NOMO-1 (cell line): Measurements from ENCODE around the gene CREBZF.
A peak's percentile ranks its signal among the peaks of the same experiment; 100 is the strongest.
"Not testable (repeated sequence)": the region's sequence is repeated elsewhere in the genome, so short reads cannot be mapped to it uniquely, and the experiment has no call there.

Experiments used
- DNase-seq, 2 experiments: peaks; one replicate each; lab custom pipeline; 2025; ENCODE audit not compliant: unreplicated experiment in 2 of 2; lab: John Stamatoyannopoulos, UW

The CREBZF gene

DNA sequence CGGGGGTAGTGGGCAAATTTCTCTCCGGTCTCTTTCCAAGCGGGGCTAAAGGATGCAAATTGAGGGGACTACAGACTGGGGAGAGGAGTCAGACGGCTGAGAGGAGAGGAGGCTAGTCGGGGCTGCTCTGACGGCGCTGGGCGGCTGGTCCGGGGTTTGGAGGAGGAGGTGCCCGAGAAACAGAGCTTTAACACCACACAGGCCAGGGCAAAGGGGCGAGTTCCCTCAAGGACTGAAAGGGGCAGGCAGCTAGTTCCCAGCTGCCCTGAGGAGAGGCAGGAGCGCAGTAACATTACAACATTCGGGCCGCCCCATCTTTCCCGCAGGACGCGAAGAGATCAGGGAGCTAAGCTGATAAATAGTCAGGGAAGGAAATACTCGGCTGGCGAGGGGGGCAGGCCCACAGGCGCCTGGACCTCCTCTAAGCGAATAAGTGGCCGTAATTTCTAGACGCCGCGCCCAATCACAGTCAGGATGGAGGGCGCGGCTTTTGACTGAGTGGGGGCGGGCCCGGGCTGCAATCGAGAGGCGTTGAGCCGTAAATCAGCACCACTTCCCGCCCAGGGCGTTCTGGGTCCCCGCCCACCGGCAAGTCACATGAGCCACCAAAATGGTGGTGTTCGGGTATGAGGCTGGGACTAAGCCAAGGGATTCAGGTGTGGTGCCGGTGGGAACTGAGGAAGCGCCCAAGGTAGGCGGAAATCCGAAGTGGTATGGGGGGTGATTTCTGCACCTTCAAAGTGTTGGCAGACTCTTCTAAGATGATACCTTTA lies 36.7 kb downstream of the CREBZF start, which contains the start of gene TMEM126B:
TSS of gene TMEM126B (plus strand) at position 596 of the 773 bp plus-strand sequence. CDS start at position 611, 15 bp downstream.
- peak; percentile 98 for DNase-seq

DNA sequence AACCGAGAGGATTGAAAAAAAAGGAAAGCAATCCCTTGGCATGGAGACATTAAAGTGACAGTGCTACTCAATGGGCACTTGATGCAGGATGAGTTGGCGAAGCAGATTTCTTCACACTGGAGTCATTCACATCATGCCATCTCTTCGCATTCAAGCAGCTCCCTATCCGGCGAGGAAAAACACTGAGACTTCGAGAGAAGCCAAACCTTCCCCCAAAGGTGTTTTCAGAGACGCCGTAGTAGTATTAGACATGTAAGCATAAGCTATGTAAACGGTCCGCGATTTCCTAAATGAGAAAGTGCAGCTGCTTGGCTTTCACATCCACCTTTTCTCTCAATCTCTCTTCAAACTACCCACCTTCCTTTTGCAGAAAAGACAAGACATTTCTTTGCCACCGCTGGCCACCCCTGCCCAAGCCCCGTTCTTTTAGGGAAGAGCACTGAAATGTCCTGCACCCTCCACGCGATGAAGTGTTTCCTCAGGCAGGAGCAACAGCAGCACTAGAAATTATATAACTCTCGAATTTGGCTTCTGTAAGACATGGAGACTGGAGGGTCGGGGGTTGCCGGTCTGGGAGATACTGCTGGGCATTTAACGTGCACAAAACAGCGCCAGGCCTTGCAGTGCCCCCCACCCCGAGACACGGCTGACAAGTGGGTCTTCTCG lies 37.5 kb downstream of the CREBZF start, which contains the start of gene DLG2:
TSS of gene DLG2 (minus strand) at position 13 of the 666 bp plus-strand sequence.
- DNase-seq: no peak

DNA sequence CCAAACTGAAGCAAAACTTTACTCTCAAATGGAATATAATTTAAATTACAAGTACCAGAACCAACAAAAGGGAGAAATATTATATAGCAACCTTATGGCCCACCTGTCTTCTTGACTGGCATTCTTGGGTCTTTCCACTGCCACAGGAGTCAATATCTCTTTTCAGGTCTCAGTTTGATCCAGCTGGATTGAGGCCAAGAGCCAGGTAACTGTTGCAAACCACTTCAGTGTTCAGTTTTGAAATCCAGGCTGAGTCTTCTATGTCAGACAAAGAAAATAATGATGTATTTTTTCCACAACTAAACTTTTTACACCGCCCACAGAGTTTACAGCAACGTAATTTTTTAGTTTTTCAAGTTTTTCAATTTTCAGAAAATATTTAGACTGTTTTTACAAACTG lies 38.4 kb downstream of the CREBZF start:
- no peak for DNase-seq

DNA sequence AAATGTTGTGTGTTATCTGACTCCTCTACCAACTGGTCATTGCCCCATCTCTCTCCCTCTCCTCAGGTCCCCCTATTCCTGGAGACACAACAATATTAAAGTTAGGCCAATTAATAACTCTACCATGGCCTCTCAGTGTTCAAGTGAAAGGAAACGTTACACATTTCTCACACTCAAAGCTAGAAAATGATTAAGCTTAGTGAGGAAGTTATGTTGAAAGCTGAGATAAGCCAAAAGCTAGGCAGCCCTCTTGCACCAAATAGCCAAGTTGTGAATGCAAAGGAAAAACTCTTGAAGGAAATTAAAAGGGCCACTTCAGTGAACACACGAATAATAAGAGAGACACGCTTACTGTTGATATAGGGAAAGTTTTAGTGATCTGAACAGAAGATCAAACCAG lies 44.7 kb downstream of the CREBZF start:
- no peak for DNase-seq

DNA sequence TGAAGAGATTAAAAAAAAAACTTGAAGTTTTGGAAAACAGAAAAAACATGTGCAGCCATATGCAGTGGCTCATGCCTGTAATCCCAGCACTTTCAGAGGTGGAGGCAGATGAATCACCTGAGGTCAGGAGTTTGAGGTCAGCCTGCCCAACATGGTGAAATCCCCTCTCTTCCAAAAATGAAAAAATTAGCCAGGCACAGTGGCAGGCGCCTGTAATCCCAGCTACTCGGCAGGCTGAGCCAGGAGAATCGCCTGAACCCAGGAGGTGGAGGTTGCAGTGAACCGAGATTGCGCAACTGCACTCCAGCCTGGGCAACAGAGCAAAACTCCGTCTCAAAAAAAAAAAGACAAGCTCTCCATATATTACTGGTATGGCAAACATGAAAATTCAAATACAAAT lies 45.4 kb downstream of the CREBZF start:
- DNase-seq: no peak

DNA sequence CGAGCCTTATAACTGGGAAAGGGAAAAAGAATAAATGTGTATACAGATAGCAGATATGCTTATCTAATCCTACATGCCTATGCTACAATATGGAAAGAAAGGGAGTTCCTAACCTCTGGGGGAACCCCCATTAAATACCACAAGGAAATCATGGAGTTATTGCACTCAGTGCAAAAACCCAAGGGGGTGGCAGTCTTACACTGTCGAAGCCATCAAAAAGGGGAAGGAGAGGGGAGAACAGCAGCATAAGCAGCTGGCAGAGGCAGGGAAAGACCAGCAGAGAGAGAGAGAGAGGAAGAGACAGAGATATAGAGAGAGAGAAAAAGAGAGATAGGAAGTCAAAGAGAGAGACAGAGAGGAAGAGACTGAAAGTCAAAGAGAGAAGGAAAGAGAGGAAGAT lies 53.3 kb downstream of the CREBZF start:
- not testable (repeated sequence) for DNase-seq
